Stomach (tissue), 4 donors: Measurements from ENCODE around the gene TSPAN7.

Experiments
- EP300 ChIP-seq: sonication (generic); formaldehyde crosslinking; IDR thresholded peaks from one replicate; pipeline ENCODE4 v1.6.1; 2017; ENCODE audit warnings: antibody characterized with exemption
- POLR2AphosphoS5 ChIP-seq, 3 donors: sonication (generic); formaldehyde crosslinking; IDR thresholded peaks; one replicate each; pipeline ENCODE4 v1.6.1; 2016; ENCODE audit warnings: antibody characterized with exemption in 3 of 3
- TF ChIP-seq, protein P1 (sequence below), 7 experiments: fragments of 450-650 bp in 4 of 7; fragments of 200-600 bp in 3 of 7; sonication (generic) in 3 of 7; IDR thresholded peaks; one replicate each; pipeline ENCODE4 v1.5.1; 2016 to 2019; ENCODE audit warnings: antibody characterized with exemption in 7 of 7, control low read depth in 2 of 7, mild to moderate bottlenecking in 1 of 7

DNA sequence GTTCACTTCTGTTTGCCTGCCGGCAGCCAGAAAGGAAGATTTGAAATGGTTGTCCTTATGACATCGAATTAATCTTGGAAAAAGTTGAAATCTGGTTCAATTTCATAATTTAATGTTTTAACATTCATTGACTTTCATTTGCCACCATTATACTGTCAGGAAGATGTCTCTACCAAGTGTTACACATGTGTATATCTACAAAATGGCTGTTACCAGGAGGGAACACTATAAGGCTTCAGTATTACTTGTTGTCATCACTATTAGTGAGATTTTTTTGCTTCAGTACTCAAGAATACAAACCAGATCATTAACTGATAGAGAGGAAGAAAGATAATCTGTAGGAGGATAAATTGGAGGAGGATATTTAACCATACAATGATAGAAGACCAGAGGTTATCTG, 71.2 kb downstream of the TSPAN7 start:
- TF ChIP-seq, protein P1, sequence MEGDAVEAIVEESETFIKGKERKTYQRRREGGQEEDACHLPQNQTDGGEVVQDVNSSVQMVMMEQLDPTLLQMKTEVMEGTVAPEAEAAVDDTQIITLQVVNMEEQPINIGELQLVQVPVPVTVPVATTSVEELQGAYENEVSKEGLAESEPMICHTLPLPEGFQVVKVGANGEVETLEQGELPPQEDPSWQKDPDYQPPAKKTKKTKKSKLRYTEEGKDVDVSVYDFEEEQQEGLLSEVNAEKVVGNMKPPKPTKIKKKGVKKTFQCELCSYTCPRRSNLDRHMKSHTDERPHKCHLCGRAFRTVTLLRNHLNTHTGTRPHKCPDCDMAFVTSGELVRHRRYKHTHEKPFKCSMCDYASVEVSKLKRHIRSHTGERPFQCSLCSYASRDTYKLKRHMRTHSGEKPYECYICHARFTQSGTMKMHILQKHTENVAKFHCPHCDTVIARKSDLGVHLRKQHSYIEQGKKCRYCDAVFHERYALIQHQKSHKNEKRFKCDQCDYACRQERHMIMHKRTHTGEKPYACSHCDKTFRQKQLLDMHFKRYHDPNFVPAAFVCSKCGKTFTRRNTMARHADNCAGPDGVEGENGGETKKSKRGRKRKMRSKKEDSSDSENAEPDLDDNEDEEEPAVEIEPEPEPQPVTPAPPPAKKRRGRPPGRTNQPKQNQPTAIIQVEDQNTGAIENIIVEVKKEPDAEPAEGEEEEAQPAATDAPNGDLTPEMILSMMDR (IDR thresholded peaks at IDR 0.05): no peak
- TF ChIP-seq POLR2AphosphoS5 (IDR thresholded peaks at IDR 0.05): no peak
- TF ChIP-seq EP300: no peak
